HG02571 (cell line): ENCODE data around the gene ANO10.
"Not testable (repeated sequence)": the region's sequence is repeated elsewhere in the genome, so short reads cannot be mapped to it uniquely, and the experiment has no call there.

ENCODE experiments used
- ATAC-seq: cut with Tn5 transposase; IDR thresholded peaks from one replicate; pipeline ENCODE4 v1.9.1; 2021; ENCODE audit warnings: mild to moderate bottlenecking, moderate library complexity; ENCODE audit not compliant: unreplicated experiment

The ANO10 gene

DNA sequence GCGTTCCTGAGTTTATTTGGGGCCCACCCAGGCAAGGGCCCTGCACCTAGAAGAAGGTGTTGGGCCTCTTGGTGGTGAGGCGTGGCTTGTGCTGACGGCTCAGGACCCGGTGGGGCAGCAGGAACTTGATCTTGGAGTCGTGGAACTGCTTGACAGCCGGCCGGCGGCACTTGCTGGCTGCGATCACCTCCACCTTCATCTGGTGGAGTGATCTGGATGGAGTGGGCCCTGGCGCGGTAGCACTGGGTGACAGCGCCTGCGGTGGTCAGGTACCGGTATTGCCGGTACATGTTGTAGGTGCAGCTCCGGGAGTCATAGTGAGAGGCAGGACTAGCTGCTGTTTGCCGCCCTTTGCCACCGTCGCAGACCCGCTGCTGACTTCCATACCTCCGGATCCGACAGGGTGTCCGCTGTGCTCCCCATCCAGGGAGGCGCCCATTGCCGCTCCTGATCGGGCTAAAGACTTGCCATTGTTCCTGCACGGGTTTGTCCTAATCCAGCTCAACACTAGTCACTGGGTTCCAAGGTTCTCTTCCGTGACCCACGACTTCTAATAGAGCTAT is 136.8 kb downstream of the ANO10 start:
- ATAC-seq: no peak

DNA sequence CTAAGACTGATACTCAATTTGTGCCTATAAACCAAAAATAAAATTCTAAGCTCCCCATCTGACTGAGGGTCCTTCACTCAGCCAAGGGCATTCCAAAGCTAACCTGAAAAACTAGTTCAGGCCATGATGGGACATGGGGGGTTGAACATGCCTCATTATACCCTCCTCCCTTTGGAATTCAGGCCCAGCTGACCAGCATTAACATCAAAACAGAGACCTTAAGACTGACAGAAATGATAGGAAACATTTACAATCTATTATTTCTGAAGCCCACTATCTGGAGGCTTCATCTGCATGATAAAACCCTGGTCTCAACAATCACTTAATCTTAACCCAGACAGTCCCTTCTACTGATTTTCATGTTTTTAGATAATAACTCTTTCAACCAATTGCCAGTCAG is 140.4 kb downstream of the ANO10 start:
- ATAC-seq: no peak

DNA sequence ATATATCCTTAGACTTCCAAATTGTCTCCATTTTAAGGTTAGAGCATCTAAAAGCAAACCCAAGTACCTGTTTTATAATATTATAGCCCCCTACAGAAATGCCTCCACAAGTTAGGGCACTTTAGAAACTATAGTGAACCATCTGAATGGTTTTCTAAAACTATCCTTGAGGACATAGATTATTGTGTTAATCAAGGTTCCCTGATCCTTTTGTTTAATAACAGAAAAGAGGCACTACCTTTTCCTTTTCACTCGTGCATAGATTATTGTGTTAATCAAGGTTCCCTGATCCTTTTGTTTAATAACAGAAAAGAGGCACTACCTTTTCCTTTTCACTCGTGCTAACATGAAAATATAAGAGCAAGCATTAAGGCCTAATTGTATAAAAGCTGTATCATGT is 143.0 kb downstream of the ANO10 start:
- not testable (repeated sequence) for ATAC-seq

DNA sequence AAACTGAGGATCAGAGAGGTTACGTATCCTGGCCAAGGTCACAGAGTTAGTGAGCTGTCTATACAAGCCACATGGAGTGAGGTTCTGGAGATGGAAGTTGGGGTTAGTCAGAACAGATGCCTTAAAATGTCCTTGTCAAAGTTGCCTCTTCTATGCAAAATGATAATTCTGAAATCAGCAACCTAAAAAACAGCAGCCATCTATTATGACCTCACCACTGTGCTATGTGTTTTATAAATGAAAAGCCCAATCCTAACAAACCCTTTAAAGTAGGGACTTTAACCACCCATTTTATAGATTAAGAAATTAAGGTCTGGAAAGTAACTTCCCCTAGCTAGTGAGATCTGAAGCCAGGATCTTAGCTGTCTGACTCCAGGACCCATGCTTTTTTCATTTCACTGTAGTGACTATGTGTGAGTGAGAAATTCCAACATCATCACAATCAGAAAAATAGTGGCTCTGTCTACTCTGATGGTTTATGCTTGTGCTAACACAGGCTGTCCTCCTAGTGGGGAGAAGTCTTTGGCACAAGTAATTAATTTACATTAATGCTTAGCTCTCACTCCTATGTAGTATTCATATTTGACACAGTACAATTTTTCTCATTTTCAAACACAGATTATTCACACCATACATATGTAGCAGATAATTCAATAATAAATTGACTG is 143.6 kb downstream of the ANO10 start:
- no peak for ATAC-seq

DNA sequence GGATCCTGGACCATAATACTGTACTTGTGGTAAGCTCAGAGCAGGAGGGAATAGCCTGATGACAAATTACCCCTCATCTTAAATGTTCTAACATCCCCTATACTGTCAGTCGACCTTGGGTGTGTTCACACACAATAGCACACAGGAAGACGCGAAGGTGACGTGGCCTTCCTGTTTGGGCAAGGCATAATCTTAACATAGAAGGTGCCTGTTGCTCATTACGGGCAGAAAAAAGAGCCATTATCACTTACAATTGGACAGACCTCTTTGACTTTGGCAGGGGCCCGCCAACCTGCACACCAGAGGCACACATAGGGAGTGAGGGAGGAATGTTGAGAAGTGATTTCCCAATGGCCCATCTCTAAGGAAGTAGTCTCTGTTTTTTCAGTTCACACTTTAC is 144.2 kb downstream of the ANO10 start:
- ATAC-seq: no peak

DNA sequence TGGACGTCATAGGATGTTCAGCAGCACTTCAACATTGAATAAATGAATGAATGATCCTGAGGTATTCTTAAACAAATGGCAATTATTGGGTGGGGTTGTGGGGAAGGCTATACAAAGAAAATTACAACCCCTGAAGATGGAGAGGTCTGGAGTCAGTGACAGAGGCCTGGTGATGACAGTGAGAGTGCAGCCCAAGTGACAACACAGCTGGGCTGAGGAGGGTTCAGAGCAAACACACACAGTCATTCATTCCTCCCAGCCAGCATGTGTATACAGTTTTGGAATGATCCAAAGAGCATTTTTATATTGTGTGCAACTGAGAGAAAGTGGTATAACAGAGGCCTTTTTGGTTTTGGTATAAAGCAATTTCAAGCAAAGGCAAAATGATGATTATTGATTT is 148.1 kb downstream of the ANO10 start:
- no peak for ATAC-seq

DNA sequence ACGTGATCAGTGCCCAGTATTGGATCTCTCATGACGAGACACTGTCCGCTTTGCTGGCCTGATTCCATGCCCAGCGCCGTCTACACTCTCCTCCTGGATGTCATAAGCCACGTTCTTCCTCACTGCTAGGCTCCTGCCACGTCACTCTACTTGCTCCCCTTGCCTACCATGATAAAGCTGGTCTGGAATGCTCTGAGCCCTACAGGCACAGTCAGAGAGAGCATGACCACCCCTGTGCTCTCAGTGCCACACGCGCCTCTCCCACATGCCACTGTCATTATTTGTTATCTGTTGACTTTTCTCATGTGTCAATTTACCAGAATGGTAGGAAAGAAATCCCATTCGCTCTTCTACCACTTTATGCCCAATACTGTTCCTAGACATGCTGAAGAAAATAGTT is 148.6 kb downstream of the ANO10 start:
- ATAC-seq: no peak

DNA sequence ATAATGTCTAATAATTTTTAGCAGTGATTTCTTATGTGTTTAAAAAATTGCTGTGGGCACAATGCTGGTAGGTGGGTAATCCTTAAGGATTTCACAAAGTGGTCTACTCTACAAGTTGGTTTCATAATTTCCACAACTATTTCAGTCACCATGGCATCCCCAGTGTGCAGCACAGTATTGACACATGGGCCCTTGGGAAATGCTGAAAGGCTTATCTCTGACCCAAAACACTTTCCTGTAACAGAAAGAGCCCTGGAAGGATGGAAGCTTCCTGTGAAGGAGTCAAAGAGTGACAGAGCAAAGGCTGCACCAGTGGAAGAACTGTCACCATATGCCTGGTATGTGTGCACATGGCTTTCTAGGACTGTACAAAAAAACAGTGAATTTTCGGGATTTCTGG is 153.7 kb downstream of the ANO10 start:
- no peak for ATAC-seq

DNA sequence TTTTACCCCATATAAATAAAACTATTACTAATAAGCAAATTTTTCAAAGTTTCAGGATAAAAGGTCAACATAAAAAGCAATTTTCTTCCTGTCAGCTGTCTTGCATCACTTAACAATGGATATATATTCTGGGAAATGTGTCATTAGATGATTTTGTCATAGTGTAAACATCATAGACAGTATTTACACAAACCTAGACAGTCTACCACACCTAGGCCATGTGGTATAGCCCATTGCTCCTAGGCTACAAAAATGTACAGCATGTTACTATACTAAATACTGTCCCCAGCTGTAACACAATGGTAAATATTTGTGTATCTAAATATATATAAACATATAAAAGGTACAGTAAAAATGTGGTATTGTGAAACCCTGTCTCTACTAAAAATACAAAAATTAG is 156.7 kb downstream of the ANO10 start:
- no peak for ATAC-seq

DNA sequence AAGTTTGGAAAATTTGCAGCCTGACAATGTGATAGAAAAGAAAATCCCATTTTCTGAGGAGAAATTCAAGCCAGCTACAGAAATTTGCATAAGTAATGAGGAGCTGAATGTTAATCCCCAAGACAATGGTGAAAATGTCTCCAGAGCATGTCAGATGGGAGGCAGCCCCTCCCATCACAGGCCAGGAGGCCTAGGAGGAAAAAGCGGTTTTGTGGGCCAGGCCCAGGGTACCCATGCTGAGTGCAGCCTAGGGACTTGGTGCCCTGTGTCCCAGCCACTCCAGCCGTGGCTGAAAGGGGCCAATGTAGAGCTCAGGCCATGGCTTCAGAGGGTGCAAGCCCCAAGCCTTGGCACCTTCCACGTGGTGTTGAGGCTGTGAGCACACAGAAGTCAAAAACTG is 159.2 kb downstream of the ANO10 start:
- not testable (repeated sequence) for ATAC-seq

DNA sequence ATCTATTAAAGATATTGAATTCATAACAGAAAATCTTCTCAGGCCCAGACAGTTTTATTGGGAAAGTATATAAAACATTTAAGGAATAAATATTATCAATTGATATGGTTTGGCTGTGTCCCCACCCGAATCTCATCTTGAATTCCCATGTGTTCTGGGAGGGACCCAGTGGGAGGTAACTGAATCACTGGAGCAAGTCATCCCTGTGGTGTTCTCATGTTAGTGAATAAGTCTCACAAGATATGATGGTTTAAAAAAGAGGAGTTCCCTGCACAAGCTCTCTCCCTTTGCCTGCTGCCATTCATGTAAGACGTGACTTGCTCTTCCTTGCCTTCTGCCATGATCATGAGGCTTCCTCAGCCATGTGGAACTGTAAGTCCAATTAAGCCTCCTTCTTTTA is 160.5 kb downstream of the ANO10 start:
- ATAC-seq: no peak

DNA sequence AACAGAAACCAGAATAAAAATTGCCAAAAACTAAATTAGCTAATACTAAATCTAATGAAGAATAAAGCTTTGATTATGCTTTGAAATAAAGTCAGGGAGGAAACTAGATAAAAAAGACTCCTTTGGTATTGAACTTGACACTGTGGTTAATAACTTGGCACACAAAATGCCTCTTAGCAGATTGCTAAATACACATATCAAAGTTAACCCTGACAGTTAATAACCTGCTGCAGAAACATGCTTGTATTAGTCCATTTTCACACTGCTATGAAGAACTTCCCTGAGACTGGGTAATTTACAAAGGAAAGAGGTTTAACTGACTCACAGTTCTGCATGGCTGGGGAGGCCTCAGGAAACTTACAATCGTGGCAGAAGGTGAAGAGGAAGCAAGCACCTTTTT is 164.8 kb downstream of the ANO10 start:
- not testable (repeated sequence) for ATAC-seq

DNA sequence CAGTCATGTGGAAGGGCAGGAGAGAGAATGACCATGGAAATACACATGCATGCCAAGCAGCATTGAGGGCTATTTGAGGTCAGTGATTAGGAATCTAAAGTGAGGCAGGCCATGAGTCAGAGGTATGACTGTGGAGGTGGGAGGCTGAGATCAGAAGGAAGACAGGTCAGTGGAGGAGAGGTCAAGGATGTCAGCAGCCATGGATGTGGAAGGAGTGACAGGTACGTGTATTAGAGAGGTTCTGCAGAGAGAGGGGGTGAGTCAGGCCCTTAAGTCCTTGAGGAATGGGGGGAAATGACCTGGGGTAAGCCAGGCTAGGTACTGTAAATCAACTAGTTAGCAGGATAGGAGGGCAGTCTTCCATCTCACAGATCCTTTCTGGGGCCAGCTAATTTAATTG is 166.6 kb downstream of the ANO10 start:
- no peak for ATAC-seq

DNA sequence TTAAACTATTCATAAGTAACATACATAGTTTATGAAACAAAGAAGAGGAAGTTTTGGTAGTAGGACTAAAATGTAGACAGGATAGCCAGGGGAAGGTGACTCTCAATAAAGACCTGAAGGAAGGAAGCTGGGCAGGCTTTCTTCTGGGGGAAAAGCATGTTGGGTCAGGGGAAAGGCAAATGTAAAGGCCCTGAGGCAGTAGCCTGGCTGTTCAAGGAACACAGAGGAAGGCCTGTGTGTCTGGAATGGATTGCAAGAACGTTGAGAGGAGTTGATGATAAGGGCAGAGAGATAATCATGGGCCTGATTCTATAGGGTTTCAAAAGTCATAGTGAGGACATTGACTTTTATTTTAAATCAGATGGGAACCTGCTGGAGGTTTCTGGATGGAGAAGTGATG is 167.8 kb downstream of the ANO10 start:
- ATAC-seq: no peak

DNA sequence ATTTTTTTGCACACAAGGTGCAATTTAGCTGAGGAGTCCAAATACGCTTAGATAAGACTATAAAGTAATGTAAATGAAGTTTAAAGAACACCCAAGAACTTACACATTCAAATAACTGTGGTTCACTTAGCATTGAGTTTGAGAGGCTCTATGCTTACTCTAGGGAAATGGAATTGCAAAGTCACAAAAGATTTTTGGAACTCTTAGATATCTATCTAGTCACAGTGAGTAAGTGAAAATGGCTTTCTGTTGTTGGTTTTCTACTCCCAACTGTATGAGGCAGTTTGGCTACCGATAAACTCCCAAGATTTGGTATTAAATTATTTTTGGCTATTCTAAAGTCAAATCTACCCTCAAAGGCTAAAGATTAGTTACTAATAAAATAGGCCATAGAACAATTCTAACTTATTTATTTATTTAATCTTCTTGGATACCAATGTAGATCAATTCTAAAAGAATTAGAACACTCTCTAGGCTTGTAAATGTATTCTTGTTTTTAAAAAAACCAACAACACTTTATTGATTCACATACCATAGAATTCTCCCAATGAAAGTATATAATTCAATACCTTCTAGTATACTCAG is 170.0 kb downstream of the ANO10 start:
- no peak for ATAC-seq

DNA sequence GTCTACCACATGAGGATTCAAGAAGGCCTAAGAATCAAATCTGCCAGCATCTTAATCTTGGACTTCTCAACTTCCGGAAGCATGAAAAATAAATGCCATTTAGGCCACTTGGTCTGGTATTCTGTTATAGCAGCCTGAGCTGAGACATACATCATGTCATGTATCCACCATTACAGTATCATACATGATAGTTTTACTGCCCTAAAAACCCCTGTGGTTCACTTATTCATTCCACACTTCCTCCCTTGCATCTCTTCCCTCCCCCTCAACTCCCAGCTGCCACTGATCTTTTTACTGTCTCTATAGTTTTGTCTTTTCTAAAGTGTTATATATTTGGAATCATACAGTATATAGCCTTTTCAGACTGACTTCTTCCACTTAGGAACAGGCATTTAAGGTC is 173.7 kb downstream of the ANO10 start:
- no peak for ATAC-seq

DNA sequence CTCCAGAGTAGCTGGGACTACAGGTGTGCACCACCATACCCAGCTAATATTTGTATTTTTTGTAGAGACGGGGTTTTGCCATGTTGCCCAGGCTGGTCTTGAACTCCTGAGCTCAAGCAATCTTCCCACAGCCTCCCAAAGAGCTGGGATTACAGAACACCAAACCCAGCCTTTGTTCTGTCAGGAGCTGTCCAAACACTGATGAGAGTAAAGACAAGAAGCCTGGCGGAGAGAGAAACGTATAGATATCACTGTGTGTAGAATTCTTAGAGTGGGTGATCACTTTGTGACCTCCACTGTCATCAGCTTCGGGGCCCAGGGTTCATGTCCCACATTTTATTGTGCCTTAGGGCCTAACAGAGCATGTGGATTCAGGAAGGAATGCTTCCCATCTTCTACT is 176.0 kb downstream of the ANO10 start:
- ATAC-seq: no peak

DNA sequence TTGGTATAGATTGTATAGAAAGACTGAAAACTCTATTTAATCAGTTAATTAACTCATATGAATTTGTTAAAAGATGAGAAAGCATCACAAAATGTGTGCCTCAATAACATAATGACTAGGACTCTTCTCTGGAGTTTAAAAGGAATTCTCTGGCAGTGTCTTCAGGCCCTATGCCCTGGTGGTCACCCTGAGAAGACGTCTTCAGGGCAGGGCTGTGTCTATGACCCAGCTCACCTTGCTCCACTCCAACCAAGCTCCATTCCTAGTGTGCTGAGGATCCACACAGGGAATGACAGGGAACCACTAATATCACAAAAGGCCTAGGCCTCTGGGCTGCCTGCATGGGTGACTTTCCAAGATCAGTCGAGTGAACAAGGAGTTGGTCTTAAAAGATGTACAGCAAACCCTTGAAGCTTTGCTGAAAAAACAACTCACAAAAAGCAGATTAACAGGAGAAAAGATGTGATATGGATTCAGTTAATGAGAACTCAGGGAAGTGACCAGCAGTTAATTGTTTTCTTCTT is 178.9 kb downstream of the ANO10 start:
- ATAC-seq: no peak

DNA sequence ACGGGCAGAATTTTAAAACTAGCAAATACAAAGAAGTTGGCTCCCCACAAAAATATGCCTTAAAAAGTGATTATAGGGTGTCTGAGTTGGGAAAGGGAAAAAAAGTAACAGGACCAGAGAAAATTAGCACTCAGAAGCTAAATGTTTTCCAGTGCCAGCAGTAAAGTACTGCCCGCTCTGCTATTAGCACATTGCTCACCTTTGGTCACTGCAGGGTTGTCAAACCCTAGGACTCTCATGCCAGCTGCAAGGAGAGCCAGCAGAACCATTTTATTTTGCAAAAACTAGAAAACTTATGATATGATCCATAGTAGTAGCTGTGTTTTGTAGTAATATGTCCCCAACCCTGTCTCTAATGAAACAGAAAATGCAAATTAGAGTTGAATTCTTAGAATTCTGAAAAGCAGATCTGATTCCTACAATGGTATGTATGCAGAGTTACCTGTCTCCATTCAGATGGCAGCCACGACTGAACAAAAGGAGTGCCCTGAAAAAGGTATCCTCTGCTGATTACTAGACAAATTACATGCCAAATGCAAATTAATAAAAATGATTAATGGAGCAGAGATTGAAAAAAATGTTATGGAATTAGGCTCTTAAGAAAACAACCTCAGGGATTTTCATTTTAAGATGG is 185.2 kb downstream of the ANO10 start:
- no peak for ATAC-seq

DNA sequence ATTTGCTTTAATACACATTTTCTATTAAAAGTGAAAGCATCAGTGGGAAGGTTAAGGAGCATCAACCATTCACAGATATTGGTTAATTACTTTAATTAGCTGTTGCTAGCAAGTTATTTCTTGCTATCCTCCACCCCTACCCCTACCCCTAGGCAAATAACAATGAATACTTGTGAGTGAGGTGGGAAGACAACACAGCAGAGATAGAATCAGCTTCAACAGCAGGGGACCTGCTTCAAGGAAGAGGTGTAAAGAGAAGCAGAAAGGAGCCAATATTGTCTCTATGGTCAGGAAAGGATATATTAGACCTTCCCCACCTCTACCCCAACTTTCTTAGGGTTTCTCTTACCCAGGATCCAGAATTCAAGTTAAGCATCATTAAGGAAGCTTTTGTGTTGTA is 186.1 kb downstream of the ANO10 start:
- no peak for ATAC-seq

DNA sequence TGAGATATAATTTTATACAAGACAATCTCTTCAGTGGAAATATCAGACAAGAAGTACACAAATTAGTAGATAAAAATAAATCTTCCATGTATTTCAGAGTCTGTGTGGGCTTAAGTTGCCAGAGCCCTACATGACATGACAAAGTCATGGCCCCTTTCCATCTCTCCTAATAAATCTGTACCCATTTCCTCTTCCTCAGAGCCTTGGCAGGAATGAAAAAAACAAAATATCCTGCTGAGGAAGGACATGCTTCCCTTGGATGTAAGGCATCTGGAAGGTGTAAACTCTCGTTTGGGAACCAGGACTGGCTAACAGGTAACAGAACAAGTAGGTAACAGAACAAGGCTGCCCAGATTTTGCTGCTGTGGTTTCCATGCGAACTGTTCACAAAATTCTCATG is 187.4 kb downstream of the ANO10 start:
- ATAC-seq: no peak

DNA sequence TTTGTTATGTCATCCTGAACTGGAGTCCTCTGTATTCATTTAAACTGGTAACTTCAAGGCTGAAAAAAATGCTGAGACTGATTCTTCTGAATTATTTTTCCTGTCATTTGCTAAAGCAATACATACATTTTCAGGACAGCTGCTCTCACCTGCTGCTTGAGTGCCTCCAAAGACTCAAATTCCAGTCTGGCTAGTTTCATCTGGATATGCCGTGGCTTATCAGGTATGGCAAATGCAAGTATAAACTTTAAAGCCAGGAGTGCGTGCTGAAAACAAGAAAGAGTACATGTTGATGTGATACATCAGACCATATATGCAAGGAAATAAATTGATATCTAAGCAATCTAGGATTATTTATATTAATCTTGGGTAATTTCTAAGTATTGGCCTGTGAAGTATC is 189.3 kb downstream of the ANO10 start:
- no peak for ATAC-seq
